Erythroblast (primary cell): ENCODE results near the gene TRANK1.

Source experiments
- GATA1 ChIP-seq: IDR thresholded peaks from 2 replicates; pipeline ENCODE4 v1.6.1; 2011; ENCODE audit warnings: low read depth, mild to moderate bottlenecking, control low read depth, low read length, moderate library complexity
- POLR2A ChIP-seq: IDR thresholded peaks from 2 replicates; pipeline ENCODE4 v1.6.1; 2011; ENCODE audit warnings: mild to moderate bottlenecking, low read length

- TF ChIP-seq POLR2A = no peak
- TF ChIP-seq GATA1 = no peak
Observed at GRCh38 chr3:36972163-36972562, 27.3 kb upstream of the TRANK1 start.
